GM21515 (cell line): ENCODE measurements around the gene PRLR.

ENCODE experiments used
- ATAC-seq: cut with Tn5 transposase; IDR thresholded peaks from one replicate; pipeline ENCODE4 v1.9.1; 2021; ENCODE audit not compliant: unreplicated experiment

The PRLR gene

DNA sequence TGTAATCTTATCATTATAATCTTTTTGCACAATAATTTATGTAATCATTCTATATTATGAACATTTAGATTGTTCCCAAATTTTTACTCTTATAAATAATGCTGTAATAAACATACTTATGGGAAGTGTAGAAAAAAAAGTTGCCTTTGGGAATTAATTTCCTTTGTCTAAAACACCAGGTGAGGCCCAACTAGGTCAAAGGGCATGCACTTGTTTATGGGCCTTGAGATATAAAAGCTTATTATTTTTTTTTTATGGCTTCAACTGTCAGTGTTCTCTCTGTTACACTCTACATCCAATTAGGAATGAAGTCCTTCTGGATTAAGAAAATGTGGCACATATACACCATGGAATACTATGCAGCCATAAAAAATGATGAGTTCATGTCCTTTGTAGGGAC lies 6.5 kb upstream of the PRLR start:
- no peak for ATAC-seq

DNA sequence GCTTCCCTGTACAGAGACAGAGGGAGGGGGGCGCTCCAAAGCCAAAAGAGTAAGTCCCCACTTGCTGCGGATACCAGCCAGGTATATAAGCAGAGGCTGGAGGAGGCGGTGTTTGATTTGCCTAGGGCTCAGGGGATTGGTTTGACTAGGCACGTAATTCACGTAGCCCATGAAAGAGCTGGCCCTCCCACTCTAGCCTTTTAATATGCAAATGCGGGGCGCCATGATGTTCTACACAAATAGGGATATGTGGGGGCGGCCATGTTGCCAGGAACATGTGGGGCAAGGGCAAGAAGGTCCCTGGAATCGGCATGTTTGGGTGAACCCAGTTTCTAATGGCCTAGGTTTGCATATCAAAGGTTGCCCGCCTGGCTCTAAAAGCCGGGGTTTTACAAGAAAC lies 3.3 kb upstream of the PRLR start:
- no peak for ATAC-seq

DNA sequence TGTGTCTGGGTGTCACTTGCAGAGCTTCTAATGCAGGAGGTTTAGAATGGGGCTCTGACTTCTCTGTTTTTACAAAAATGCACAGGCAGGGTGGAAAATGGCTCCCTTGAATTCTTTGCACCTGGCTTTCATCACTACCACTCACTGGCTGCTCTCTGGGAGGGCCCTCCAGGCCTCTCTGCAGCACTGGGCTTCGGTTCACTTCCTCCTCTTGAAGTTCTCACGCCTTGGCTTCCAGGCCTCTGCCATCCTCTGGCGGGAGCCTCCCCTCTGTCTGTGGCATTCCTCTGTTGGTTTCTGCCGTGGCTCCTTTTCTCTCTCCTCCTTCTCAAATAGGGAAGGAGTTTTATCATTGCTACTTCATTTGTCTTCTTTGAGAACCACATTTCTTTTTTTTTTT lies 2.8 kb upstream of the PRLR start:
- ATAC-seq = no peak

DNA sequence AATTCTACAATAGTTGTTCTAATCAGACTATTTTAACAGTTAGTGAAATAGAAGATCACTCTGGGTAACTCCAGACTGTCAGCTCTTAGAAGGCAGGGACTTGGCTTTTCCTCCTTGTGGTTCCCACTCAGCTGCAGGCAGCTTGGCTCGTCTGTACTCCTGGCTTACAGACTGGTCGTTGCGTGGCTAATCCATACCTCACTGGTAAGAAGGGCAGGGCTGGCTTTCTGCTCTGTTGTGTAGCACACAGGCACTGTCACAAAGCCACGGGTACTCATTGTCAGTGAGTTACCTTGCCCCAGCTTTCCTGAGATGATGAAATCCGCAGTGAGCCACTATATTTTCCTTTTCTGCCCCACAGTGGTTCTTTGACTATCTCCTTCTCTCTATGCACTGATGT lies 1.8 kb upstream of the PRLR start:
- ATAC-seq = no peak

DNA sequence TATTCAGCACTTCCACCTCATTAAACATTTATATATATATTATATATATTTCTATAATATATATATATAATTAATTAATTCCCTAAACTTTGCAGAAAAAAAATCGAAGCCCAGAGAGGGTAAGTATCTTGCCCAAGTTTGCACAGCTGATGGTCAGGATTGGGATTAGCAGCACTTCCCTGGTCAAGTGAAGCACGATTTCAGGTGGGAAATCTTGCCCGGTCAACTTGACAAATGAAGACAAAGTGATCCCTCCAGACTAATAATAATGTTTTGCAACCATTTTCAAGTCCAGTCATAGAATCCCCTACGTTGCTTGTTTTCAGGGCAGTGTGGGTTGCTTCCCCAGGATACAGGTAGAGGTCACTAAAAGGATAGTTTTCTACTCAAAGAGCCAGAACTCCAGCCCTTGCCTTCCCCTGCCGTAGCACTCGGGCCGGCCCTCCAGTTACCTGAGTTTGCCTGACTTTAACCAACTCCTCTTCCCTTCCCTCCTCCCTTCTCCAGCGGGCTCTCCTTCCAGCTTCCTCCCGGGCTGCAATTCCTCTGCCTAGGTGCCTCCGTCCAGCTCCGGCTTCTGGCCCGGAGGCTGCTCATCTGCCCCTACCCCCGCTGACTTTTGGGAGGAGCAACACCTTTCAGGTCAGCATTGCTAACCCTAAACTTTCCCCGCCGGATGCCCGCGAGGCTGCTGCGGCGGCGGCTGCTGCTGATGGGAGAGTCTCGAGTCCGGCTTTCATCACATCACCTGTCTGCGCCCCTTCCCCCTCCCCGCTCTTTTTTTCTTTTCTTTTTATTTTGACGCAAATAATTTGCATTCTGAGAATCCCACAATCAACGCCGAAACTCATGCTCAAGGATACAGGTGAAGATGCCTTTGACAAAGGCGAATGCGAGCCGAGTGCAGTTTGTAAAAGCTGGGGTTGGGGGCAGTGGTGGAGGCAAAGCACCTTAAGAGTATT lies 930 bp downstream of the PRLR start:
- no peak for ATAC-seq

DNA sequence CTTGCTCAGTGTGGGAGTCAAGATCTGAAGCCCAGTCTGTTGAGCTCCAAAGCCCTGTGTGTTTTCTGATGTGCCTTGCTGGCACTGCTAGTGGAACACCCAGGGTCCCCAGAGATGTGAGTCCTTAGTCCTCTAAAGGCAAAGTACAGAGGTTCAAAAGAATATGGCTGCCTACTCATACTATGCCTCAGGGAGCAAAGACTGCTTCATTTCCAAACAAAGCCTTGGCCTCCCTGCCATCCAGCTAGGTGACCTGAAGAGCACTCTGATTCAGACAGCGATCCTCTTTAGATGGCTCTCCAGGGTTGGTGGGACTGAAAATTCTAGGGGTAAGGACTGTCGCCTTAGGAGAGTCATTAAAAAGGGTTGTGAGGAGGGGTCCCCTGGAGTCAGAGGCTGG lies 2.0 kb downstream of the PRLR start:
- no peak for ATAC-seq

DNA sequence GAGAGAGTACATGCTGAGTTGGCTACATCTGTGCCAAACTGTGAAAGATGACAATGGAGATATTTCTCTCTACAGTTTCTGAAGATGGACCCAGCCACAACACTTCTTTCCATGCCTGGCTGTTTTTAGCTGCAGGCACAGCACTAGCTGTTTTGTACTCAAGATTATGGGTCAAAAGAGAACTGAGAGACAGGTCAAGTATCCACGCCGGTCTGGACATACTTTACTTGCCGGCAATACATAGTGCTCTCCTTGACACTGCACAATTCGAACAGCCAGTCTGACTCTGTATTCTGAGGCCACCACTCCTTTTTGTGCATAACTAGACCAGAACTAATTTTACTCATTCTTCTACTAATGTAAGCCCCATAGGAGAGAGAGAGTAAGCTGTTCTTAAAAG lies 2.6 kb downstream of the PRLR start:
- ATAC-seq = no peak

DNA sequence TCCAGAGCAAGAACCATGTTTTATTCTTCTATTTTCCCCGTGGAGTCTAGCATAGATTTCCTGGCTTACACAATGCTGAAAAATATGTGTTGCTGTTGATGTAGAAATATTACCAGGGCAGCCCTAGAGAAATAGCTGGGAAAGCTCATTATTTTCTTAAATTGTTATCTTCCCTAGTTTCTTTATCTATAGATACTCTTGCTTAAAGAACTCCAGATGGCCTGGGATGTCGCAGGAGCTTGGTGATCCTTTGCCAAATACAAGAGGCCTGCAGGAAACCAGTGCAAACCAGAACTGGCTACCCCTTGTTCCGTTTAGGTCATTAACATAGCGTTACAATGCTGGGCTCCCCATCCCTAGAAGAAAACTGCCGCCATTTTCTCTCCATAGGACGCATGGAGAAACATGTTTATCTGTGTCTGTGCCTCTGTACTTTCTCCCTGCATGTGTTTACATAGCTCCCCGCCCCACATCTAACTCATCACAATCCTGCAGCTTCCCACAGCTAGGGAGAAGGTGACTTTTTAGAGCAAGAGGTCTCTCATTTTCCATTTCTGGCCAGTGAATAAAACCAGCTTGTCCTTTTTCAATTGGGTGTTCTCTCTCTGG lies 6.4 kb downstream of the PRLR start:
- ATAC-seq = no peak

DNA sequence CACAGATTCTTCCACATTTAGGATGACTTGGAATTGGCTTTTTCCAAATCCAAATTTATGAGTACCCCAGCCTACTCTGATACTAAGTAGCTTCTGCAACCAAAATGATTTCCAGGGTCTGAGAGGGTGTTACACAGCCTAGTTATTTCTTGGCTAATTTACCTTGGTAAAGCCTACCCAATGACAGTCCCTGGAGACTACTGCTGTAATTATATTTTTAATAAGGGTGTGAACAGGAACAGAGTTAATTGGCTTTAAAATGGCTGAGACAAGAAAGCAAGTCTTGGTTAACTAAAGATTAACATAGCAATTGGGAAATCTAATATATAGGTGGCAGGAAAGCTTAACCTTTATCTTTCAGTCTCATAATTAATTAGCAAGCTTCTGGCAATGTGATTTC lies 9.3 kb downstream of the PRLR start:
- no peak for ATAC-seq

DNA sequence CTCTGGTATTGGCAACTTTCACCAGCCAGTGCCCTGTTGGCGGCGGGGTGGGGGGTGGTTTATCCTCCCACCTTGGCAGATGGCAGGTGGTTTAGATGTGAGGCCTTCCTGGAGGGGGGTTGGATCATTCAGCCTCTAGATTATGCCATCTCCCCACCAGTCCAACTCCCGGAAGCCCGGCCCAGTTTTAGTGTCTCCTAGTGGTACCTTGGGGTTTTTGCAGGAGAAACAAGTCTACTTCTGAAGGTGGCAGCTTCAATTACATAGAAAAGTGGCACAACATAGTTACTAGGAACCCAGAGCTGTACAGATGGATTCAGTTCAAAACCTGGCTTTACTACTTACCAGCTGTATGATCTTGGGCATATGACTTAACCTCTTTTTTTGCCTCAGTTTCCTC lies 11.3 kb downstream of the PRLR start:
- no peak for ATAC-seq

DNA sequence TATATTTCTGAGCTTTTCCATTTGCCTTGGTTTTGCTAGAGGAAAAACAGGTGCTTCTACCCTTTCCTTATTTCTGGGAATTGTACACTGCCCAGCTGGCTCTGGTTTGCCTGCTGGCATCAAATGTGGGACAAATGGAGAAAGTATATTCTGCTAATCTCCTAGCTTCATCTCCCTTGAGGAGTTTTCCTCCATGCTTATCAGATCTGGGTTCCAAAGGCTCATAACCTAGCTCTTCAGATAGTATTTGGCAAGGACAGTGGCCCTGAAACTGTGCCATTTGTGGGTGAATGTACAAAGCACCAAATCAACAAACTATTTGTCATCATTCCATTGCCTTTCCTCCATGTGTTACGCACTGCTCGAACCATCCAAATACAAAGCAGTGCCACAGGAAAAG lies 16.2 kb downstream of the PRLR start:
- ATAC-seq = no peak

DNA sequence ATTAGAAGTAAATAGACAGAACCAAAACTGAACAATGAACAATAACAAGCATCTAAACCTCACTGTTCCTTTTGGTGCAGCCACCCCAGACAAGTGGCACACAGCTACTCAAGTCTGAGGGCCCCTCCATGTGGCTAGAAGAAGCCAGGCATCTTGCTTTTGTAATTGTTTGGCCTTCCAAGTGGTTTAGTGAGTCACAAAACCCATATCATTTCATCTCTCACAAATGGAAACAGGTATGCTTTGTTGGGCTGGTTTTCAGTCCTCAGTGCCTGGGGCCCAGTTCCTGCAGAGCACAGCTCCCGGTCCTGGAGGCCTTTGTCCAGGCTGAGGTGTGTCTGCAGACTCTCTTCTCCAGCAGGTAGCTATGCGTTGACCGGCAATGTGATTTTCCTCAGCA lies 16.7 kb downstream of the PRLR start:
- ATAC-seq = no peak

DNA sequence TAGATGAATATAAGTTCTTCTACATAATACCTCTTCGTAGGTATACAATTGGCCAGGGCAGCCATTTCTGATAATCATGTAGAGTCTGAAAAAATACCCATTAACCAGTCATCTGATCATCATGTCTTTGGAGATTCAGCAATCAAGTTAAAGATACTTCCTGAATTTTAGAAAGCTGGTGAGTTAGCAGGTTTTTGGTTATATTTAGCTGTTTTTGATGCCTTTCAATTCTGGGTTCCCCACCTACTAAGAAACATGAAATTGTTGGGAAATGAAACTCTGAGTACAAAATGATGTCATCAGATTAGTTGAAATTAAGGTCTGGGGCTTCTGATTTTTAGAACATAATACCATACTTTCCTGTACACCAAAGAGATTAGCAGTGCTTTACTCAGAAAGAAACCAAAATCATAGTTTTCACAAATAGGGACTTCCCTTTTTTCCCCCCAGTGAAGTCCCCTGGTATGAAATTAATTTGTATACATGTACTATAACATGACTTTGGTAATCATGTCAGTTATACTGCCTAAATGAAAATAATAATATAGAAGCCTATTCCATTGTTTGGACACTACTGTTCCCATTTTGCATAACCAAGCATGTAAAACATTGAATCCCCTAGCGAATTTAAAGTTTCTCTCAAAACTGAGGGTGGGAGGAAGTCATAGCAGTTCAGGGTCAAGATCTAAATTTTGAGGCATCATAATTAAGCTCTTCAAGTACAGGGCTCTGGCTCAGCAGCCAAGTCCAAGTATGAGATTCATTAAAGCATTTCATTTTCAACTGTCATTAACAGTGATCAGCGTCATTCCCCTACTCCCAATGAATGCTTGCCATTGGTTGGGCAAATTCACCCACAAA lies 17.9 kb downstream of the PRLR start:
- ATAC-seq = peak; percentile 65

DNA sequence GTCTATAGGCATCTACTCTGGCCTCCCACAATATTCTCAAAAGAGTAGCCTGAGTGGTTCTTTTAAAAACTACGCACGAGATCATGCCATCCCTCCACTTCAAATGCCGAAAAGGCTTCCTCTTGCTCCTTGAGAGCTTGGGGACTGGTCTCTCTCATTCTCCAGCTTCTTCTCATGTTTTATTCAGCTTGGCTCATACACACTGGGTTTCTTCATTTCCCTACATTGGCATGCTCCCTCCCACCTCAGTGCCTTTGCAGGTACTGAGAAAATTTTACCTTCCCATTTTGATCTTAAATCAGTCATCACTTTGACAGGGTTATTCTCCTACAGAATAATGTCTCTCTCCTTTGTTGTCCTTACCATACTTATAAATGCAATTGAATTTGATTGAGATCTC lies 20.4 kb downstream of the PRLR start:
- ATAC-seq = no peak

DNA sequence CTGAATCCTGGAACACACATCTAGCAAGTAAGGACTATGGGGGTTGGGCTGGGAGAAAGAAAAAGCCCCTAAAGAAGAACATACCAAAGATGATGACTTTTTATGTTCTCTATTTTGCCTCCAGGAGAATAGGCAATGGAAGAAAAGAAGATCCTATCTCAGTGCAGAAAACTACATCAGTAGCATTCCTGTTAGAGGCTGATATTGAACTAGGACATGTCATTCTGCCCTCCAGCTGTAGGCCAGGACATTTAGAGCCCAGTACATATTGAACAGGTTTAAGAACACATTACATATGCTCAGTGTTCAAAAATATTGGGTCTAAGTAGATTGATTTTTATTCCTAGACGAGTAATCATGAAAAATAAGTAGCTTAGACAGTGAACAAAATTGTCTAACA lies 24.7 kb downstream of the PRLR start:
- ATAC-seq = no peak

DNA sequence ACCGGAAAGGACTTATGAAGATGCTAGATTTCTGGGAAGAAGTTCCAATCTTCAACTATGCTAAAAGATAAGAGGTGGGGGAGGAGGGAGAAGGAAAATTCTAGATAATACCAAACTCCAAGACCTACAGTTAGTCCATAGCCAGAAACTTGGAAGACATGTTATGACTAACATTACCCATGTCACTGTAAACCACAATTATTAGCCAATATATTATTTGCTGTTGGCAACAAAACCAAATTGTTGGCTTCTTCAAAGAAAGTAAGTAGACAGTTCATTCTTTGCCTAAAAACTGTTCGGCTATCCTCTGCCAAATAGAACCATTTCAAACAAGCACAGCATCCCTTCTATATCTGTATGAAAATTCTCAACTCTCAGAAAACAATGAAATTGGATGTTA lies 25.1 kb downstream of the PRLR start:
- ATAC-seq = no peak

DNA sequence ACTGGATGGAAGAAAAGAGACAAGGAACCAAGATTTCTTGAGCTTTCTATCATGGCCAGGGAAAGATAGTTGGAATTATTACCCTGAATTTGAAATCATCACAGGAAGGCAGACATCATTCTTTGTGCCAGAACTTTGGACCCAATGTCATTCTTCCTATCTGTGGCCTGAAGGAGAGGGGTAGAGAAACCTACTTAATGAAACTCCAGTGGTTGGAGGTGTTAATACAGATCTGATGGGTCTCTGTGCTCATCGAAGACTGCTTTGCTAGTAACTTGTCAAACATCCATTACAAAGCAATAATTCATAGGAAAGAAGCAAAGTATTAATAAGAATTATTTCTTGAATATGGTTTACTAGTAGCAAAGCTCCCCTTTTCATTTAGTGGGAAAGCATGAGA lies 26.9 kb downstream of the PRLR start:
- no peak for ATAC-seq

DNA sequence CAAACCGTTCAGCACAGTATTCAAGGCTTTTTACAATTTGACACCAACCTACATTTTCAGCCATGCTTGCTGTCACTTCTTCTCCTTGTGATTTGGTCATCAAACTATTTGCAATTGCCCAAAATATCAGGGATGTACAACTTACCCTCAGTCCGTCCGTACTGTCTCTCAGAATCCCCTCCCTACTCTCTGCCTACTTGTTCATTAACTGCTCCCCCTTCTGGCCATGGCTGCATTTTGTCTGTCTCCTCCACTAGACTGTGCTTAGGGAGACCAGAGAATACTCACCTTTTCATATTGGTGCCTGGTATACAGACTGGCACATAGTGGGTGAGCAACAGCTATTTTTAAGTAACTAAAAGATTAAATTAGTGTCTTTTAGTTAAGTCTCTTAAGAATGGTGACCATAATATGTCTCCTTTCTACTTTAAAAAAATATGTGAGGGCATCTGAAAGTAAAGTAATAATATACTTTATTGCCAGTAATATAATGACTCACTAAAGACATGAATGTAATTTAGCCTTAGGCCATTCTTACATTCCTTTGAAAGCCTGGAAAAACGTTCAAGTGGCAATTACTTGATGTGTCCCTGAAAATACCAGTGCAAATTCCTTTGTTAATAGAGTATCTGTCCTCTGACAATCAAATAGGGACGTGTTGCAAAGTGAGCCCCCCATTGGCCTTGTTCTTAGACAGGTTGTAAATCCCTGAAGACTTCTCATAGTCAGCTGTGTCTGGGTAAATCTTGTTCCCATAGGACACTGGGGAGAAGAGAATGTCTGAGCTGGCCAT lies 27.8 kb downstream of the PRLR start:
- no peak for ATAC-seq

DNA sequence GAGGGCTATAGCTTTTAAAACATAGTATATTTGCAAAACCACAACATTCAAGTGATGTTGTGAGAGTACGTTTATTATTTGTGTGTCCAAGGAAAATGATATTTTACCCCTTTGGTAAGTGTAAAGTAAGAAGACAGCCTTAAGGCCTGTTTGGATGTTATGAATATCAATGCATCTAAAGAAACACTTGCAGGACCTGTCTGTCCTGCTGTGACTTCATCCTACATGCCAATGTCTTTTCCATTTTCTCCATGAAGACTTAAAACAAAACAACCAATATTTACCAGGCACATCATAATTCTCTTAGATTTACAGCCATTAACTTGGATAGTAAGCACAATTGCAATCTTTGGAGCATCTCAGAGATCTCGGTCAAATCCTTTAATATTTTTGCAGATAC lies 29.0 kb downstream of the PRLR start:
- no peak for ATAC-seq

DNA sequence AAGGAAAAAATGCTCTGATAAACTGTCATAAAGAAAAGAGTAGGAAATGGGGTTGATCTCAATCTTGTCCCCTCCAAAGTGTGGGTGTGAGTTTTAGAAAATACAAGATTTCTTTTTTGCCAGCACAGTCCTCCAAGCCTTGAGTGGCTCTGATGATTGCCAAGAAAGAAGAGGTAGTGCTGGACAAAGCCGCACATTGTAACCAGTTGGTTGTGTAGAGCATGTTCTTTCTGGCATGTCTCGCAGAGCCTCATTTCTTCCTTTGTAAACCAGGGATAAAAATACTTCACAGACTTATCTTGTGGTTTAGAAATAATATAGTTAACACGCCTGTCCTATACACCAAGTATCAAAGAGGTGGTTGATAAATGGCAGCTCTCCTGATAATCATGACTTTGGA lies 30.4 kb downstream of the PRLR start:
- ATAC-seq = no peak

DNA sequence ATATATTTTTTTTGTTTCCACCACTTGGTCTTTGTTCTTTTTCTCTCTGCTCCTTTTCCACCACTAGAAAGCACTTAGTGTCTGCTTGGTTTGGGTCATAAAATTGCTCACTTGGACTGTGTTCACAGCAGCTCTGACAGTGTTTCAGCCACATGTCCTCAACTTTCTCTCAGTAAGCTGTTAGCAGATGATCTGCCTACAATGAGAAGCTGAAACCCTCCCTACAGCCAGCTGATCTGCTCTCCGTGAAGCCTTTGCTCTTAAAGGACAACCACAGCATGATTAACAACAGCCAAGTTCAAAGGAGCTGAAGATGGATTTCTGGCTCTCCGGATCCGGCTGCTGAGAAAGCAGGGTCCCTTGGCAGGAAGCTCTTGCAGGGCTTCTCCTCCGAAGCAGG lies 31.6 kb downstream of the PRLR start:
- ATAC-seq = no peak
